HG02678 (cell line): ENCODE results near the gene DDX11.
"Not testable (repeated sequence)": the region's sequence is repeated elsewhere in the genome, so short reads cannot be mapped to it uniquely, and the experiment has no call there.

Experiments
- ATAC-seq: cut with Tn5 transposase; IDR thresholded peaks from one replicate; pipeline ENCODE4 v1.9.1; 2021; ENCODE audit warnings: mild to moderate bottlenecking, moderate library complexity; ENCODE audit not compliant: unreplicated experiment

DDX11 gene

DNA sequence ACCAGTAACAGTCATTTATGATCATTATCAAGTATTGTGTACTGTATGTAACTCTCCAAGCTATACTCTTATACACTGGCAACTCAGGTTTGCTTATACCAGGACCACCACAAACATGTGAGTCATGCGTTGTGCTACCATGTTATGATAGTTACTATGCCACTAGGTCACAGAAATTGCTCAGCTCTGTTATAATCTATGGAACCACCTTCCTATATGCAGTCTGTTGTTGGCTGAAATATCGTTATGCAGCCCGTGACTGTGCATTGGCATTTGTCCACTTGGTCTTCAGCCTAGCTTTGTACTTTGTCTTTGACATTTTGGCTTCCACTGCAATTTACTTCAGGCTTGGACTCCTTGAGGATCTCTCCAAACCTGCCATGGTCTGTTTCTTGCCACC, 7.5 kb upstream of the DDX11 start:
- ATAC-seq, result not testable (repeated sequence)

DNA sequence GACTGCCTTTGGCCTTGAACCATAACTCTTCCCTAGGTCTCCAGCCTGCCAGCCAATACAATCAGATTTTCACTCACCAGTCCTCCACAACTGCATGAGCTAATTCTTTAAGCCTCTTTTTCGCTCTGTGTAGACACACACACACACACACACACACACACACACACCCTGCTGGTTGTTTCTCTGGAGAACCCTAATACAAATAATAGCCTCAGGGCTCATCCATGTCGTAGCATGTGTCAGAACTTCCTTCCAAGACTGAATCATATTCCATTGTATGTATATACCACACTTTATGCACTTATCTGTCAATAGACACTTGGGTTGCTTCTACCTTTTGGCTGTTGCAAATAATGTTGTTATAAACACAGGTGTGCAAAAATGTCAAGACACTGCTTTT, 6.0 kb upstream of the DDX11 start:
- not testable (repeated sequence) for ATAC-seq

DNA sequence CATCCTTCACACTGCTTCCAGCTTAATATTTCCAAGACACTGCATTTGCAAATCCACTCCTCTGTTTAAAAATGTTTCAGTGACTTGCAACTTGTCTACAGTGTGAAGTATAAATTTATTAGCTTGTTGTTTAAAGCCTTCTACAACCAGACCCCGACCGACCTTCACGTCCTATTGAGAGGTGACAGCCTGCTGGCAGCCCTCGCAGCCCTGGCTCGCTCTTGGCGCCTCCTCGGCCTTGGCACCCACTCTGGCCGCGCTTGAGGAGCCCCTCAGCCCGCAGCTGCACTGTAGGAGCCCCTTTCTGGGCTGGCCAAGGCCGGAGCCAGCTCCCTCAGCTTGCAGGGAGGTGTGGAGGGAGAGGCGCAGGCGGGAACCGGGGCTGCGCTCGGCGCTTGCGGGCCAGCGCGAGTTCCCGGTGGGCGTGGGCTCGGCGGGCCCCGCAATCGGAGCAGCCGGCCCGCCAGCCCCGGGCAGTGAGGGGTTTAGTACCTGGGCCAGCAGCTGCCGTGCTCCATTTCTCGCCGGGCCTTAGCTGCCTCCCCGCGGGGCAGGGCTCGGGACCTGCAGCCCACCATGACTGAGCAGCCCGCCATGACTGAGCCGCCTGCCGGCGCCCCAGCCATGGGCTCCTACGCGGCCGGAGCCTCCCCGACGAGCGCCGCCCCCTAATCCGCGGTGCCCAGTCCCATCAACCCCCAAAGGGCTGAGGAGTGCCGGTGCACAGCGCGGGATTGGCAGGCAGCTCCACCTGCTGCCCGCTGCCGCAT, 2.5 kb upstream of the DDX11 start:
- ATAC-seq, result not testable (repeated sequence)

DNA sequence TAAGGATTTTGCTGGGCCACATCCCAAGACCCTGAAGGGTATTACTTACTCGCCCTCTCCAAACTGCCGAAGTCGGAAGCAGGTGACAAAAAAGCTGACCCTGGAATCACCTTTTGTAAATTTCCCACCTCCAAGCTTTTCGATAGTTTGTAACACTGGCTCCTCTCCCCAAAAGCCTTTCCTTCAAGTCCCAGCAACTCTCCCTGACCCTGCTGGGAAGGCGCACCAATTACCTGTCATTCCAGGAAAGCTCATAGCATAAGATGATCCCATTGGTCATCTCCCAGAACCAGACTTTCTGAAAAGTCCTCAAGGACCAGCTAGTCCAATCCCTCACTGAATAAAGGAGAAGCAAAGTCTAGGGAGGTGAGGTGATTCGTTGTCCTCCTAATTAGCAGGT, 698 bp upstream of the DDX11 start:
- not testable (repeated sequence) for ATAC-seq

DNA sequence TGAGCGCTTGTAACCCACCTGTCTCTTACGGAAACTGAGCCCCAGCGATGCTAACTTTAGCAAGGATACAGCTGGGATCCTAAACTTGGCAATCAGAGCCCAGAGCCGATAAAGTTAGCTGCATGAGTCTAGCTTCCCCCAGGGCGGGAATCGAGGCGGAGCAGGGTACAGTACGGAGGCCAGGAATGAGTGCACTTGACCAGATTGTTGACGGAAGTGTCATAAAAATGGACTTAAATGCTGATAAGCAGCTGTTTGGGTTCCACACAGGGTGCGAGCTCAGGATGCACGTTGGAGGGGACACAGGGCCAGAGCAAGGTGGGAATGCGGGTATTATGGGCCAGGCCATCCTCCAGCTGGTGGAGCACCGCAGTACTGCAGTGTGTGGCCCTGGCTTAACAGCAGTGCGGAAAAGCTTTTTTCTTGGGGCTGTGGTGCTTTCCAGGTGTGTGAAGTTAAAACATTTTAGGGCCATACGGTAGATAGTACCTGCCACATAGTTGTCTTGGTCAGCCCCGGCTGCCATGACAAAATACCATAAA, 744 bp downstream of the DDX11 start:
- peak; percentile 38 for ATAC-seq

DNA sequence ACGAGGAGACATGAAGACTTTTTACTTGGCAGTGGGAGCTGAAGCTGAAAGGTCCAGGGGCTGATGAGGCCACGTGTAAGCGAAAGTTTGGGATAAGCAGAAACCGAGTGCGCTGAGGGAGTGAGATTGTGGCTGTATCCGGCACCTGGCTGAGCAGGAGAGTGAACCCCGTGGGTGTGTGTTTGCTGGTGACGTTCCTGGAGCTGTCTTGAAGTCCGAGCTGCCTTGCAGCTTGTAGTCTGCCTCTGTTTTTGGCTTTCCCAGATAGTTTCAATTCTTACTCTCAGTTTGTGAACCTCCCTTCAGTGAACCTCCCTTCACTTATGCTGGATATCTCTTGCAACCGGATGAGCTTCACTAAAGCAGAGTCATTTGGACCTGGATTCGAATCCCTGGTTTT, 2.5 kb downstream of the DDX11 start:
- ATAC-seq, result not testable (repeated sequence)

DNA sequence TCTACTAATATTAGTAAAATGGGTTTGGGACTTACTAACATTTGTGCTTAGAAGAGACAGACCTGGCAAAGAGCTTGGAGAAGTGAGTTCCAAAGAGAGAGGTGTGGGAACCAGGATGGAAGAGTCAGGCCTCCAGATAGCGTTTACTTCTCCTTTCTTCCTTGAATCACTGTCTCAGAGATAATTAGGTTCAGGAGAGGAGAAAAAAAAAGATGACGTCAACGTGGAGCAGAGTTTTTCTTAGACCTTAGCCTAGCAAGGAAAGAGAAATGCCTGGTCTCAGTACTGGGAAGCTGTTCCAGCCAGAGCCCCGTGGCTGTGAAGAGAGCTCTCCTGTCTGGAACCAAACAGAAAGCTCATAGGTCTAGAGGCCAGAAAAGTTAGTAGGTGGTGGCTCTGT, 3.4 kb downstream of the DDX11 start:
- ATAC-seq, result not testable (repeated sequence)

DNA sequence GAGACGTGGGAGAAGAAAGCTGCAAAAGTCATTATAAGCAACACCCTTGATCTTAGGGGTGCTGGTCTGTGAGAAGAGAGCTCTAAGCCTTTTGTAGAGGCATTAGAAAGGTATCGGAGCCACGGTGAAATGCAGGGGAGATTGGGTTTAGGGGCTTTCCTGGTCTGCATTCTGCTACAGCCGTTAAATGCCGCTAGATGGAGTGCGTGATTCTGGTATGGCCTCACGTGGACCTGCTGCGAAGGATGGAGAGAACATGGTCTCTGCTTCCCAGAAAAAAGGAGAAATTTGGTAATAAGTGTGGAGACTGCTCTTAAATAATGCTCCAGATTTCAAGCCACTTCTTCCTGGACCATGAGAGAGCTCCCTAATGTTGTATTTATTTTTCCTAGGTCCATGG, 4.3 kb downstream of the DDX11 start:
- ATAC-seq, result not testable (repeated sequence)

DNA sequence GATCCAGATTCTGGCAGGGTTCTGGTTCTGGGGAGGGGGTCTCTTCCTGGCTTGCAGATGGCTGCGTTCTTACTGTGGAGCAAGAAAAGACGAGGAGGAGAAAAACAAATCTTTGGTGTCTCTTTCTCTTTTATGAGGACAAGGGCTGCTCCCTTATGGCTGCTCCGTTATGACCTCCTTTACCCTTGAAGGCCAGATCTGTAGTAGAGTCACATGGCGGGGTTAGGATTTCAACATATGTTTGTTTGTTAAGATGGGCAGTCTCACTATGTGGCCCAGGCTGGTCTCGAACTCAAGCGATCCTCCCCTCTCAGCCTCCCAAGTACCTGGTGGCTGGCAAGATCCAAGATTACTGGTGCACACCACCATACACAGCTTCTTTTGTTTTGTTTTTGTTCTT, 5.8 kb downstream of the DDX11 start:
- ATAC-seq, result not testable (repeated sequence)

DNA sequence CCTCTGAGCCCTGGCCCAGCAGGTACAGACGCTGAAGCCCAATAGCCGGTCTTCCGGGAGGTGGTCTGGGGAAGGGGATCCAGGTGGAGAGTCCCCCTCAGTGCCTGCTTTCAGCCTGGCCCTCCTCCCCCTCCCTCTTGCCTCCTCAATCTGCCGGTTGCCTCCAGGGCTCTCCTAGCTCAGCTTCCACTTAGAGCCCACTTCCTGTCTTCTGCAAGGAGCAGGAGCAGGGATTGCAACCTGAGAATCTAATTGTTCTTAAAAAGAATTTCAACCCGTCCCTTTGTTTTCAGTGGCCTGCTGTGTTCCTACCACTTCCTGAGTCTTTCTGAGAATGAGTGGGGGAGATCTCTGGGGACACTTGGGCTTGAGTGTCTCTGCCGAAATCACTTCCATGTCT, 6.6 kb downstream of the DDX11 start:
- not testable (repeated sequence) for ATAC-seq

DNA sequence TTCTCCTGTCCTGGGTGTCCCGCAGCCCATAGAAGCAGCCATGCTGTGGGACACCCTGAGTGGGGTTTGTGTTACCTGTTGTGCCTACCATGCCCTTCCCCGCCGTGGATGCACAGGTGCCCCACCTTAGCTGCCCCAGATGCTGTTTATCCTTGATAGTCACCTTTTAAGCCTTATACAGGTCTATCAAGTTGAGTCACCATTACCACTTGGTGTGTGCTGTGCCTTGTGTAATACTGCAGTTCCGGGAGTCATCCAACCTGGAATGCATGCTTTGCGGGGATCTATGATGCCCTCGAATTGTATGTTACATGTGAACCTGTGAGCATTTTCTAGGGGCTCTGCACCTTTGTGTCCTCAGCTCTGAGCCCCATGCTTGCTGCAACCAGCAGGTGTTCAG, 7.6 kb downstream of the DDX11 start:
- not testable (repeated sequence) for ATAC-seq

DNA sequence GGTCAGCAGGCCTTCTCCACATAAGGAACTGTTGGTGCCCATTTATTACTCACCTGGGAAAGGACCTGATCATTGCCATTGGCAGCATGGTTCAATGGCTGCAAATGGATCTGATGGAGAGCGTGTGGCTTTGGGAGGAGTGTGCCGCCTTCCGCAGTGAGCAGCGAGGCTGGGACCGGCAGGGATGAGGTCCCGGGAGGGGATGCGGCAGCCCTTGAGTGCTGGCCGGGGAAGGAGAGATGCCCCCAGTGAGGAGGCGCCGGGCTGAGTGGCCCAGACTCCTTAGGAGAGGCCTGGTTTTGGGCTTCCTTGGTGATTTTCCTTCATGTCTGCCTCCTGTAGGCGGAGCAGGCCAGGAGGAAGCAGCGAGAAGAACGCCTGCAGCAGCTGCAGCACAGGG, 10.6 kb downstream of the DDX11 start:
- ATAC-seq, result not testable (repeated sequence)

DNA sequence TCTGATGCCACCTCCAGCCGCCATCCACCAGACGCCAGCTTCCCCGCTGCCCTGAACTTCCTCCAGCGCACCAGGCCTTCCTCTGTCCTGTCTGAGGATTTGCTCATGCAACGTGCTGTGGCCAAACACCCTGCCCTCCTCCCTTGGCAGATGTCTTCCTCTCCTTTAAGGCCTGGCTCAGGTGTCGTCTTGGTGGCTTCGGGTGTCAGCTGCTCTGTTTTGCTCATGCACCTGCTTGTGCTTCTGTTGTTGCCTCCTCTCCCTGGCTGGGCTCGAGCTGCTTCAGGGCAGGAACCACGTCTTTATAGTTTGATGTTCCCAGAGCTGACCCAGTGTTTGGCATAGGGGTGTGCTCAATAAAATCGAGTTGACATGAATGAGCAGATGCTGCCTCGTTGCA, 12.4 kb downstream of the DDX11 start:
- ATAC-seq, result not testable (repeated sequence)

DNA sequence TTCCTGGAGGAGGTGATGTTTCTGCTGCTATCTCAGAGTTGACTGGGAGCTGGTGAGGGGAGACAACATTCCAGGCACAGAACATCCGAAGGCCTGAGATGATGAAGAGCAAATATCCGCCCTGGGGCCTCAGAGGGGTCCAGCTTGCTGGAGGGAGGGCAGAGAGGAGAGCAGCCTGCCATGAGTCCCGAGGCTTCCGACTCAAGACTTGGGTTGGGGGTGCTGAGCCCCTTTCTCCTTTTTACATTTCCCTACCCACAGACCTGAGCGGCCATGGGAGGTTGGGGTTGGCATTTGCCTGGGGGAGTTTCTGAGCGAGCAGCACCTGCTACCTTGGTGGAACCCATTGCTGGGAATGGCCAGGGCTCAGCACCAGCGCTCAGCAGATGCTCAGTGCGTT, 13.8 kb downstream of the DDX11 start:
- ATAC-seq, result not testable (repeated sequence)

DNA sequence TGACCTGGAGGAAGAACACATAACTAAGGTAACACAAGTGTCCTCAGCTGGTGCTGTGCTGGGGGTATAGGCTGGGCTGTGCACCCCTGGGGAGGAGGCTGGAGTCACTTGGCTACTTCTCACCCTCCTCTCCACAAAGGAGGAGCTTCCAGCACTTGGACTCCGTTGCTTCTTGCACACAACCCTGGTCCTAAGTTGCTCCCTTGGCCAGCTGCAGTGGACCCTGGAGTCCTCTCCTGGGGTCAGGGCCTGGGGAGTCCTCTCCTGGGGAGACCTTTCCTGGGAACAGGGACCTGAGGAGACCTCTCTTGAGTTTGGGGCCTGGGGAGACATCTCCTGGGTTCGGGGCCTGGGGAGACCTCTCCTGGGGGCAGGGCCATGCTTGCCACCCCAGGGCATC, 14.3 kb downstream of the DDX11 start:
- ATAC-seq, result not testable (repeated sequence)

DNA sequence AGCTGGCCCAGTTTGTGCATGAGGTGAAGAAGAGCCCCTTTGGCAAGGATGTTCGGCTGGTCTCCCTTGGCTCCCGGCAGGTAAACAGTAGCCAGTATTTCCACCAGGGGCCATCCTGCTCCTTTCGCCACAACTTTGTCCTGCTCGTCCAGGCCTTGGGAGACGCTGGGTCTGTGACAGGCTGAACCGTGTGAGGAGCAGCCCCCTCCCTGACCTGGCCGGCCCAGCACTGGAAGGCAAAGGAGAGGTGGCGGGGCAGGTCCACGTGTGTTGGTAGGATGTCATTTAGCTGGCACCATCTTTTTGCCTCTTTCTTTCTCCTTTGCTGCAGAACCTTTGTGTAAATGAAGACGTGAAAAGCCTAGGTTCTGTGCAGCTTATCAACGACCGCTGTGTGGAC, 15.4 kb downstream of the DDX11 start:
- ATAC-seq, result no peak

DNA sequence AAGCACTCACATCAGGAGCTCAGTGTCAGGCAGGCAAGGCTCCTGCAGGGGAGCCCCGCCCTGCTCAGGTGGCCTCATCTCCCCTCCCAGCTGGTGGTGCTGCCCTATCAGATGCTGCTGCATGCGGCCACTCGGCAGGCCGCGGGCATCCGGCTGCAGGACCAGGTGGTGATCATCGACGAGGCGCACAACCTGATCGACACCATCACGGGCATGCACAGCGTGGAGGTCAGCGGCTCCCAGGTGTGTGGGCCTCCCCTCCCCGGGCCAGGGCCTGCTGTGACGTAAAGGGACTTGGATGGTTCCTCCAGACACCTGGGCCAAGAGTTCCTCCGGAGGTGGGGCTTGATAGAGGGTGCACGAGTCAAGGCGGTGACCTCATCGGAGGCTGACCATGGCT, 18.0 kb downstream of the DDX11 start:
- ATAC-seq, result not testable (repeated sequence)

DNA sequence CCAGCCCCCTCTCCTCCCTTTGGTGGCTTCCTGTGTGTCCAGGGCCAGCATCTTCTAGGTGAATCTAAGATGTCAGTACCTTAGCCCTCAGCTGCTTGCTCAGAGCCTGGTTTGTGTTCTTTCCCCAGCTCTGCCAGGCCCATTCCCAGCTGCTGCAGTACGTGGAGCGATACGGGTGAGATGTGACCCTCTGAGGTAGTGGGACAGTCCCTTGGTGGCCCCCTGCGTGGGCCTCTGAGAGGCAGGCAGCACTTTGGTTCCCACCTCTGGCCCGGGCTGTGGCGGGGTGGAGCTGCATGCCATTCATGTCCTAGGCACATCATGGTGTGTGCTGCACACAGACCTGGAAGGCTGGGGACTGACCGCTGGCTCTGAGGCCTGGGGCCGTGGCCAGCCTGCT, 19.1 kb downstream of the DDX11 start:
- not testable (repeated sequence) for ATAC-seq

DNA sequence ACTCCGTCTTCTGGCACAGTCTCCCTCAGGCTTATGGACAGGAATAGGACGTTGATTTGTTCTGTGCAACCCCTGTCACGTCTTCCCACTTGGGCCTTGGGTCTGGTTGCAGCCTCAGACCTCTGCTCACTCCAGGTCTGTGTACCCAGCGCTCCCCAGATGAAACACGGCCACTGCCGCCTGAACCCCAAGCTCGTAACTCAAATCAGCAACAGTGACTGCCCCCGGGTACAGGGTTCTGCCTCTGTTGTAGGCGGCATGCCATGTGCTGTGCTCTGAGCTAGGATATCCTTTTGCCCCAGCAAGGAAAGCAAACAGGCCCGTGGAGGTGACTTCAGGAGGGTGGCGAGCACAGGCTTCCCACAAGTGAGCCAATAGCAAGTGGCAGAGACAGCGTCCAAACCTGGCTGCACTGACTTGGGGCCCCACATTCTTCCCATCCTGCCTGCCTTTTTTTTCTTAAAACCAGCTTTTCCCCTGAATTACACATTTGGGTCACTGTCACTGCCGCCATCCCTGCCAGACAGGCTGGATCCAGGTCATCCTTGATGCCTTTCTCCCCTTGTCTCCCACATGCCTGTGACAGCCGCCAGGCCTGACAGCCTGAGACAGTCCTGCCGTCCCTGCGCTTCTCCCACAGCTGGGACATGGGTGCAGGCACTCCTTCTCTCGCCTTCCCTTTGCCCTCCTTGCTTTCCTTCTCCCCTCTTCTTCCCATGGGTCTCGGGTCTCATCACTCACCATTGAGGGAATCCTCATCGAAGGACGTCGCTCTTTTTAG, 21.6 kb downstream of the DDX11 start:
- ATAC-seq, result not testable (repeated sequence)

DNA sequence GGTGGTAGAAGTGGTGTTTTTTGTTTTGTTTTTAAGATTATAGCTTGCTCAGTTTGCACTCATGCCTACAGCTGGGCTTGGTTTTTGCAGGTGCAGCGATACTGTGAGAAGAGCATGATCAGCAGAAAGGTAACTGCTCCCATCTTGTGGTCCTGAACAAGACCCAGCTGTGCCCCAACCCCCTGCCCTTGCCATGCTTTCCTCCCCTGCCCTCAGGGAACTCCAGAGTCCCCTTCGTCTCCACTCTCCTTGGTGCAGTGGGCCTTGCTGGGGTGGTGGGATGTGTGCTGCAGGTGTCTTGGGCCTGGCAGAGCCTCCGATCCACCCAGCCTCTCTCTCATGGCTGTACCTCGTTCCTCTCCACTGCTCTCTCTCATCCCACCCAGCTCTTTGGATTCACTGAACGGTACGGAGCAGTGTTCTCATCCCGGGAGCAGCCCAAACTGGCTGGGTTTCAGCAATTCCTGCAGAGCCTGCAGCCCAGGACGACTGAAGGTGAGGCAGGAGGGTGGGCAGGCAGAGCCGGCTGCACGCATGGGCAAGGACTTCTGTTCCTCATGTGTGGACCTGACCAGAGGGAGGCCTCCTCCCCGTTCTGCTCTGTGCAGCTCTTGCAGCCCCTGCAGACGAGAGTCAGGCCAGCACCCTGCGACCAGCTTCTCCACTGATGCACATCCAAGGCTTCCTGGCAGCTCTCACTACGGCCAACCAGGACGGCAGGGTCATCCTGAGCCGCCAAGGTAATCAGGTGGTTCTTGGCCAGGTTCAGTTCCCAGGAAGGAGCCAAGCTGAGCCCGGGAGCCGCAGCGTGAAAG, 22.8 kb downstream of the DDX11 start:
- not testable (repeated sequence) for ATAC-seq

DNA sequence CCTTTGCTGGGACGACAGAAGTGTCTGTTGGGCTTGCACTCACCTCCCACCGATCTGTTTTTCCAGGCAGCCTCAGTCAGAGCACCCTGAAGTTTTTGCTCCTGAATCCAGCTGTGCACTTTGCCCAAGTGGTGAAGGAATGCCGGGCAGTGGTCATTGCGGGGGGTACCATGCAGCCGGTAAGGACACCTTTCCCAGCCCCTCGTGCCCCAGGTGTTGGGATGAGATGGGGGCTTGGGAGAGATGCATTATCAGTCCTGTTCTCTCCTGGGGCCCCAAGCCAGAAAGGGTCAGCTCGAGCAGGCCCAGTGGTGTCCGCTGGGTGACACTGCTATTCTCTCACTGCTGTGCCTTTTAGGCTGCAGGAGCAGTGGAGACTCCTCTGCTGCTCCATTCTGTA, 24.2 kb downstream of the DDX11 start:
- not testable (repeated sequence) for ATAC-seq
